Stimulated activated CD8-positive, alpha-beta memory T cell treated with anti-CD3 and anti-CD28 coated beads, Interleukin-7, amount 100 ng/mL, for 24 hours (primary cell): Measurements from ENCODE around the gene BRIP1.
A peak's percentile ranks its signal among the peaks of the same experiment; 100 is the strongest.
"Not testable (repeated sequence)": the region's sequence is repeated elsewhere in the genome, so short reads cannot be mapped to it uniquely, and the experiment has no call there.

ENCODE experiments used
- DNase-seq: peaks from one replicate; pipeline ENCODE4 v3.0.0-alpha.2; 2020; ENCODE audit warnings: low read depth

Gene BRIP1

DNA sequence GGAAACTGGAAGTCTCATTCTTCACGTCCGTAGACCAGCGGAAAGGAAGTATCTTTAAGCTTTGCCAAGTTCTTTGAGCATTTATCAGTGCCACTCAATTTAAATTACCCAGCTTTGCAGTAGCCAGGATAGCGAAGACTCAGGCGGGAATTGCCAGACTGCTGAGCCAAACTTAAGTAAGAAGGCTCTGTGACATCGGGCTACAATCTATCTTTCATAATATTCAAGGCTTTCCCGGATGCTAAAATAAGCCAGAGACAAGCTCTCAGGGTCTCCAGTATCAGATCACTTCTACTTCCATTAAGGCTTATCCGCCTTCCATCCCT is 436 bp upstream of the BRIP1 start:
- no peak for DNase-seq

- DNase-seq = no peak
Observed at GRCh38 chr17:61862105-61862574, 1.2 kb downstream of the BRIP1 start.

GRCh38 chr17:61860397-61860796 is 2.9 kb downstream of the BRIP1 start:
- DNase-seq = not testable (repeated sequence)

DNA sequence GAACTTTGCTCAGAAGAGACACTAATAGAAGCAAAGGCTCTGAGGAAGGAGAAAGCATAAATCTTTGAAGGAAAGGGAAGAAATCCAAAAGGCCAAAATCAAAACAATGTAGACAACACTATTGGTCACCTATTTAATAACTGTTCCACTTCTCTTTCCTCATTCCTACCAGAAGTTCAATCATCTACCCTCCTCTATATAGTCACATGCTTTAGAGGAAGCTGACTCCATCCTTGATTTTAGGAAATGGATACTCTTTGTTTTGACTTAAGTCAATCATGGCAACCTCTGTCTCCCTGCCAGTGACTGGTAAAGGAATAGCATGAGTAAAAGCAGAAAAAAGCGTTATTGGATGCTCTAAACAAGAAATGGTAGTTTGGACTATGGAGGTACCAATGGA is 7.3 kb downstream of the BRIP1 start:
- no peak for DNase-seq

DNA sequence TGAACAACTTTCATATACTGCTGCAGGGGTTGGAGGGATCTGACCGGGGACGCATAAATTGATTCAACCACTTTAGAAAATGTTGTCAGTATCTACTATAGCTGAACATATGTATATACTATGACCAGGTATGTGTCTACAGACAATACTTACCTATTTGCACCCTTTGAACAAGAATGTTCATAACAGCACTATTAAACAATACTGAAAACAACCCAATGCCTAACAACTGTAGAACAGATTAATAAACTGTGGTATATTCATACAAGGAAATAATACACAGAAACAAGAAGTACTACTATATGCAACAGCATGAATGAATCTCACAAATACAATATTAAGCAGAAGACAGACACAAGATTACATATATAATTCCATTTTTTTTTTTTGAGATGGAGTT is 10.5 kb downstream of the BRIP1 start:
- no peak for DNase-seq

GRCh38 chr17:61849674-61850073 is 13.7 kb downstream of the BRIP1 start:
- DNase-seq = no peak

DNA sequence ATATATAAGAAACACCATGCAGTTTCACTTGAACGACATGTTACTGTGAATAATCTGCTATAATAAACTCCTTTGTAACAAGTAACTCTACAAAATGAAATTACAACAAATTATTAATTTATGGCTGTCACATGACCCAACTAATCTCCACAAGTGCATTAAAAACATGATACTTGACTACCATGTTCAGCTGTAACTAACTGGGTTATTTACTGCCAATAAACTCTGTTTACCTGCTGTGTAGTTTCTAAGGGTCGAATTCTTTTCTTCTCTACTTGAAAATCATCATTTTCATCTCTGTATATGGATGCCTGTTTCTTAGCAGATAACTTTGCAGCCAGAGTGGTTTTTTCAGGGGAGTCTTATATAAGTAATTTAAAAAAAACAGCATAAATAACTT is 14.4 kb downstream of the BRIP1 start:
- no peak for DNase-seq

GRCh38 chr17:61848247-61848646 is 15.1 kb downstream of the BRIP1 start:
- no peak for DNase-seq

DNA sequence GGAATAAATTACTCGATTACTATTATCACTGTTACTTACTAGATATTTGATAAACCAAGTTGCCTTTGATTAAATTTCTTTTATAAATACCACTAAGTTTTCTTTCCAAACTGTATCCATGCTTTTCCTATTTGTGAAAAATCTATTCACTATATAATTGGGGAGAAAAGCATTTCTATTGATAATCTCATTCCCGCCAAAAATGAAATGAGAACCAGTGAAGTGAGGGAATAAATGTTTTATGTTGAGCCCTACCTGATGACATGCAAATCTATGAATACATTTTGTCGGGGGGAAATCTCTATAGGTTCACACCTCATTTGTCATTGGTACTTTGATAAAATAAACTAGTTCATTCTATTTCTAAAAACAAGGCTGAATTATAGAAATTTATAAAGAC is 15.7 kb downstream of the BRIP1 start:
- DNase-seq = no peak

- DNase-seq = no peak
Observed at GRCh38 chr17:61846761-61847375, 16.5 kb downstream of the BRIP1 start.

- no peak for DNase-seq
Observed at GRCh38 chr17:61846088-61846487, 17.2 kb downstream of the BRIP1 start.

- DNase-seq = no peak
Observed at GRCh38 chr17:61843435-61843834, 19.9 kb downstream of the BRIP1 start.

DNA sequence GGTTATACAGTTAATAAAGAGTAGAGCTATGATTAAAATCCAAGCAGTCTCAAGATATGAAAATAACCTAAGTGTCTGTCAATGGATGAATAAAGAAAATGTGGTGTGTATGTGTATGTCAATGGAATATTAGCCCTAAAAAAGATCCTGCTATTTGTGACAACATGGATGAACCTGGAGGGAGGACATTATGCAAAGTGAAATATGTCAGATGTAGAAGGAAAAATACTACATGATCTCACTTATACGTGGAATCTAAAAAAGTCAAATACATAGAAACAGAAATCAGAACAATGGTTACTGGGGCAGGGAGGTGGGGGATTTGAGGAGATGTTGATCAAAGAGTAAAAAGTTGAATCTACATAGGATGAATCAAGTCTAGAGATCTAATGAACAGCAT is 20.4 kb downstream of the BRIP1 start:
- DNase-seq = no peak

DNA sequence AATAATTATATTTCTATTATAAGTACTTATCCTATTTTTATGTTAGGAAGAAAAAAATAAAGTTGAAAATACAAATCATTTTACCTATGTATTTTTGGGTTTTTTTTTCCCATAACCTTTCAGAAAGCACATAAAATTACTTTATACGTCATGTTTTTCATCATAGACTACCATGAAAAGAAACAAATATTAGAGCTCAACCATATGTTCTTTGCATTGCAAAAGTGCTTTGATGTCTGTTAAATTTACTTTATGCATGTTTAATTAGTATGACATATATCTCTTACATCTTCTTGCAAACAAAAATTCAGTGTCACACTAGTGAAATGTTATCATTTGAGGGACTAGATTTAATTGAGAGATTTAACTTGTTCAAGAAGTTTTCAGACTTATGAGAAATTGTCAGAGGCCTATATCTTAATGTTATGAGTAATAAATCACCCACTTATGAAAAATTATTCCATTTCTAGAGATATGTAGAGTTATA is 24.0 kb downstream of the BRIP1 start:
- DNase-seq = no peak

DNA sequence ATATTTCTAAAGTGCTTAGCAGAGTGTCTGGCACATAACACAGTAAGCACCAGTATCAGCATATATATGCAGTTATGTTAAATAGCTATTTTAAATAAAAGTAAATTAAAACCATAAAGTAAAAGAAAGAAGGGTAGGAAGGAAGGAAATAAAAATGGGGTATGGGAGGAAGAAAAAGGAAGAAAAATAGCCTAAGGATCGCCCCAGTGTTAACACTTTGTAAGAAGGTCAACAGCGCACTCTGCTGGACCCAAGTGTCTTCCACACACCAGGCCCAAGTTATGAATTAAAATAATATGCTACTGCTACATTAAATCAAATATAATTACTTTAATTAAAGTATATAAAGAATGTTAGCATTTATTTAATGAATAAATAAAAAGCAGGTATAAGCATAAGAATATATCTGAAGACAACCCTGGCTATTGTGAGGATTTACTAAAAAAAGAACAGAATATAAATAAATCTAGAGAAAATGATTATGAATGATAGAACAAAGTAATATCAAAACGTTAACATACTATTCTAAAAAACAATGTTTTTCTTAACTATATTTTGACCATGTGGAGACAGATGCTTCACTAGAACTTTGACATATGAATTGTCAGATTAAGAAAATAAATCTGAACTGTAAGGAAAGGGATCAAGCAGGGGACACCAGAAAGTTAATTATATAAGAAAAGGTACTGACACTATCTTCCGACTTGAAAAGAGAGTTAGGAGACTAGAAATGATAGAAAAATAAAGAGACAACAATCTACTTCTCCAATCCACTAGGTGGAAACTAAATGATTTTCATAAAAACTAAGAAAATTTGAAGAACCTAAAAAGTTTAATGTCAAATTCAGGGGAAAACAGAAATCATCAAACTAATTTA is 25.9 kb downstream of the BRIP1 start:
- DNase-seq = peak; percentile 7

- DNase-seq = no peak
Observed at GRCh38 chr17:61836266-61837174, 26.8 kb downstream of the BRIP1 start.

GRCh38 chr17:61835606-61836005 is 27.7 kb downstream of the BRIP1 start:
- DNase-seq = no peak

DNA sequence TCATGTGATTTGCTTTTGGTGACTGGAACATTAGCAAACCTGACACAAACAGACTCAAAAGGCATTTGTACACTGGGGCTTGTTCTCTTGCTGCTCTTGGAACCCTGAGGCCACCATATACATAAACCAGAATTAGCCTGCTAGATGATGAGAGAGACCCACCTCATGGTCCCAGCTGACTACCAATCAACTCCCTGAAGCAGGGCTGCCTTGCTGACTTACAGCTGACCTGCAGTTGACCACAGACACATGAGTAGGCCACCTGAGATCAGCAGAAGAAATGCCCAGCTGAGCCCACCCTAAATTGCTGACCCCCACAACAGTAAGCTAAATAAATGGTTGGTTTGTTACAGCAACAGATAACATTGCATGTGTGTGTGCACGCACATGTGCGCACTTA is 28.7 kb downstream of the BRIP1 start:
- DNase-seq = no peak

DNA sequence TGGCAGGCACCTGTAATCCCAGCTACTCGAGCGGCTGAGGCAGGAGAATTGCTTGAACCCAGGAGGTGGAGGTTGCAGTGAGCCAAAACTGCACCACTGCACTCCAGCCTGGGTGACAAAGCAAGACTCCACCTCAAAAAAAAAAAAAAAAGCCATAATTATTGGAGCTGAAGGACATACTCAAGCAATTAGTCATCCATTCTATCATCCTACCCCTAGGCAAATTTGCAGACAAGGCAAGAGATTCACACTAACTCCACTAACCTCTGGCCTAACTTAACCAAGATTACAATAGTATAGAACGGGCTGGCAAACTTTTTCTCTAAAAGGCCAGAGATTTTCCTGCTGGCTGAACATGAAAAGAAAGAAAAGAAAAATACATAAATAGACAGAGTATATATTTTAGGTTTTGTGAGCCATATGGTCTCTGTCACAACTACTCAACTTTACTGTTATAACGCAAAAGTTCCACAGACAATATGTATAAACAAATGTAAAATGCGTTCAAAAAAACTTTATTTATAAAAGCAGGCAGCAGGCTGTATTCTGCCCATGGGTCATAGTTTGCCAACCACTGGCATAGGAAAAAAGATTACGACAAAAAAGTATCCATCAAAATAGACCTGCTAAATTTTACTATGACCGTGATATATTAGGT is 29.7 kb downstream of the BRIP1 start:
- no peak for DNase-seq

DNA sequence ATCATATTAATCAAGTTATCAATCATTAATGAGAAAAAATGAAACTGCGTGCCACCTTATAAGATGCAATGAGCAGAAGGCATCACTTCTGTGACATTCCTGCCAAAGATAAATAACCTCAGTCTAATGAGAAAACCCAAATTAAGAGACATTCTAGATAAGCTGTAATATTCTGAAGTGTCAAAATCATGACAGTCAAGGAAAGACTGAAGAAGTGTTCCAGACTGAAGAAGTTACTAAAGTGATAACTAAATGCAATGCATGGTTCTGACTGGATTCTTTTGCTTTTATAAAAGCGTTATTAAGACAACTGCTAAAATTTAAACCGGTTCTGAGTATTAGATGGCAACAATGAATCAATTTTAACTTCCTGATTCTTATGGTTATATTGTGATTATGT is 30.9 kb downstream of the BRIP1 start:
- no peak for DNase-seq

GRCh38 chr17:61831099-61831498 is 32.2 kb downstream of the BRIP1 start:
- DNase-seq = no peak

DNA sequence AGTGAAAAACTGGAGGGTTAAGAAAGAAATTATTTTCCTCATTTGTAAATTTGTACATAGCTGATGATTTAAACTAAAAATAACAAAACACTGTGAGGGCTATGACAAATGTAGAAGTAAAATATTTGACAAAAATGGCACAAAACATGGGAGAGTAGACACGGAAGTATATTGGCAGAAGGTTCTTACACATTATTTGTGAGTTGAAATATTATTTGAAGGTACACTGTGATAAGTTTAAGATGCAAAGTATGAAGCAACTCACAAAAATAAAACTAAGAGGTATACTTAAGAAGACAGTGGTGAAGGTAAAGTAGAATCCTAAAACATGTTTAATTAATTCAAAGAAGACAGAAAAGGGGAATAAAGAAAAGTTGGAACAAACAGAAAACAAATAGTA is 34.6 kb downstream of the BRIP1 start:
- DNase-seq = no peak
